OCI-M2 (cell line): ENCODE measurements around the gene TMSB4X.
A peak's percentile ranks its signal among the peaks of the same experiment; 100 is the strongest.
"Not testable (repeated sequence)": the region's sequence is repeated elsewhere in the genome, so short reads cannot be mapped to it uniquely, and the experiment has no call there.

Experiments
- DNase-seq: peaks from one replicate; lab custom pipeline; 2025; ENCODE audit not compliant: unreplicated experiment; lab: John Stamatoyannopoulos, UW

TMSB4X gene

GRCh38 chrX:12954981-12955380 is 19.9 kb upstream of the TMSB4X start:
- no peak for DNase-seq

GRCh38 chrX:12955882-12956703 is 18.8 kb upstream of the TMSB4X start:
- peak; percentile 82 for DNase-seq

- peak; percentile 50 for DNase-seq
Observed at GRCh38 chrX:12956704-12957534, 18.0 kb upstream of the TMSB4X start.

- no peak for DNase-seq
Observed at GRCh38 chrX:12958059-12958458, 16.9 kb upstream of the TMSB4X start.

- no peak for DNase-seq
Observed at GRCh38 chrX:12958461-12958860, 16.4 kb upstream of the TMSB4X start.

GRCh38 chrX:12961196-12961718 is 13.7 kb upstream of the TMSB4X start:
- DNase-seq: no peak

GRCh38 chrX:12962041-12962504 is 12.8 kb upstream of the TMSB4X start:
- no peak for DNase-seq

GRCh38 chrX:12963210-12963850 is 11.6 kb upstream of the TMSB4X start:
- not testable (repeated sequence) for DNase-seq

GRCh38 chrX:12965131-12965940 is 9.6 kb upstream of the TMSB4X start:
- DNase-seq: no peak

GRCh38 chrX:12966151-12966550 is 8.8 kb upstream of the TMSB4X start:
- no peak for DNase-seq

- DNase-seq: no peak
Observed at GRCh38 chrX:12967711-12968465, 7.0 kb upstream of the TMSB4X start.

GRCh38 chrX:12970691-12971202 is 4.2 kb upstream of the TMSB4X start:
- no peak for DNase-seq

GRCh38 chrX:12971282-12972003 is 3.5 kb upstream of the TMSB4X start:
- DNase-seq: no peak

- no peak for DNase-seq
Observed at GRCh38 chrX:12972243-12972642, 2.7 kb upstream of the TMSB4X start.

GRCh38 chrX:12972878-12973560 is 1.9 kb upstream of the TMSB4X start:
- no peak for DNase-seq

GRCh38 chrX:12973561-12974304 is 1.2 kb upstream of the TMSB4X start:
- no peak for DNase-seq

GRCh38 chrX:12974305-12974795 is 560 bp upstream of the TMSB4X start:
- no peak for DNase-seq

GRCh38 chrX:12975670-12975965 is 708 bp downstream of the TMSB4X start:
- DNase-seq: no peak
